Psoas muscle (tissue), 8 donors: Measurements from ENCODE around the gene KCNF1. TPM values are rescaled to one million over a fixed set of nuclear protein-coding genes. Genes with fewer than 3 reads are reported as not detected.
"Not testable (repeated sequence)": the region's sequence is repeated elsewhere in the genome, so short reads cannot be mapped to it uniquely, and the experiment has no call there.

Experiments used
- ATAC-seq, 4 donors: fragments of 200-7000 bp; cut with Tn5 transposase; one replicate each; pipeline ENCODE4 v1.9.1; 2020; ENCODE audit warnings: moderate library complexity in 3 of 4, mild to moderate bottlenecking in 2 of 4
- DNase-seq, 2 donors: peaks; one replicate each; pipeline ENCODE4 v3.0.0-alpha.2; 2020
- H3K27ac ChIP-seq: fragments of 200-600 bp; one replicate; pipeline ENCODE4 v1.8.0; 2022
- H3K27me3 ChIP-seq, 3 donors: fragments of 200-600 bp in 1 of 3; one replicate each; pipeline versions ENCODE4 v1.6.1 to v1.8.0; 2013 to 2022; ENCODE audit warnings: low read length in 2 of 3, mild to moderate bottlenecking in 2 of 3, moderate library complexity in 1 of 3; ENCODE audit not compliant: insufficient read depth in 3 of 3
- H3K36me3 ChIP-seq, 2 donors: fragments of 200-600 bp in 1 of 2; one replicate each; pipeline versions ENCODE4 v1.6.1 to v1.8.0; 2013 to 2022; ENCODE audit warnings: low read depth in 1 of 2, mild to moderate bottlenecking in 1 of 2, moderate library complexity in 1 of 2; ENCODE audit not compliant: insufficient read depth in 1 of 2
- H3K4me1 ChIP-seq: fragments of 200-600 bp; one replicate; pipeline ENCODE4 v1.8.0; 2022
- H3K4me3 ChIP-seq: fragments of 200-600 bp; one replicate; pipeline ENCODE4 v1.8.0; 2022; ENCODE audit warnings: mild to moderate bottlenecking
- H3K9me3 ChIP-seq: fragments of 200-600 bp; one replicate; pipeline ENCODE4 v1.8.0; 2022
- CTCF ChIP-seq: fragments of 200-600 bp; IDR thresholded peaks from one replicate; pipeline ENCODE4 v1.8.0; 2022; ENCODE audit warnings: antibody characterized with exemption
- WGBS, 3 donors: extraction: QIAGEN DNeasy Blood & Tissue Kit; methylation state at CpG; one replicate each; pipeline versions ENCODE4 v1.1.6 to v1.1.7; 2013; 5-methylcytosine and 5-hydroxymethylcytosine counted together
- intact Hi-C, 2 donors: fragments of 100-400 bp; cut with DNase I; formaldehyde crosslinking; loops; one replicate each; pipeline versions ENCODE4 v1.11.0 to v1.14.2; 2022
- polyA plus RNA-seq, 3 donors: library from polyadenylated mRNA; stranded (reverse); fragments of 200-250 nt; gene quantifications; one replicate each; pipeline ENCODE4 v1.2.3, GENCODE V29; 2013
- total RNA-seq, 4 donors: library from RNA; stranded (reverse); fragmentation: NEBNext Ultra II Directional in 2 of 4; extraction: Animal tissue kit (Norgen Biotek cat#: 25700) in 2 of 4; gene quantifications; one replicate each; pipeline versions ENCODE4 v1.2.1 to v1.2.4, GENCODE V29; 2021 to 2023
- donor health status: healthy with polysubstance abuse.
- donor health status: DM: no; HTN: no; CAD: no; lungs with moderate emphysema.
- donor health status: Bipolar disorder and iron deficiency.
- donor health status: healthy.
- donor health status: DM: yes; HTN: yes; CAD: no.
- donor health status: DM: no; HTN: no; CAD: no.
- donor health status: DM: no; HTN: no; CAD: no.
- donor health status: DM: yes; HTN: yes; CAD: no.

The KCNF1 gene
- total and polyA plus RNA-seq, 7 donors = 0.06 to 0.07 TPM; not detected in 5

GRCh38 chr2:10956006-10956790 lies 44.5 kb downstream of the KCNF1 start:
- peaks cover 7% of the 10 kb centered on the region for H3K4me1 ChIP-seq

GRCh38 chr2:10957391-10957790 lies 45.7 kb downstream of the KCNF1 start:
- intact Hi-C loops = no loop called here
- H3K36me3 ChIP-seq = no peaks in the 10 kb centered on the region
- peaks cover 7% of the 10 kb centered on the region for H3K4me1 ChIP-seq
- H3K9me3 ChIP-seq = no peaks in the 10 kb centered on the region
- TF ChIP-seq CTCF = no peak
- ATAC-seq = no peak
- no peak for DNase-seq
- H3K27ac ChIP-seq = no peak overlapping the region
- WGBS, 3 donors = 47 to 69% (median 65%) methylated on average over 3 of the region's 3 CpGs
- H3K27me3 ChIP-seq = no peaks in the 10 kb centered on the region
- no peak overlapping the region for H3K4me3 ChIP-seq

More at GRCh38 chr2:10956006-10956790, 44.5 kb downstream of the KCNF1 start:
- Histone ChIP-seq H3K27ac (no peak overlapping the region), H3K36me3 (no peaks in the 10 kb centered on the region), H3K9me3 (no peaks in the 10 kb centered on the region), H3K4me3 (no peak overlapping the region), H3K27me3 (no peaks in the 10 kb centered on the region)
- ATAC-seq (no peak), DNase-seq (no peak)
- WGBS, 3 donors = 93 to 94% (median 94%) methylated on average over 16 of the region's 16 CpGs
- no peak for TF ChIP-seq CTCF
- intact Hi-C loops = no loop called here

- 21 to 32% (median 29%) methylated on average over 3 of the region's 3 CpGs for WGBS, 3 donors
- H3K9me3 ChIP-seq, H3K27me3 ChIP-seq, H3K36me3 ChIP-seq, intact Hi-C loops, H3K27ac ChIP-seq, H3K4me3 ChIP-seq, H3K4me1 ChIP-seq, DNase-seq: not testable (repeated sequence)
- ATAC-seq = peak; percentile 59 to 85 (median 84)
Observed at GRCh38 chr2:10958452-10958851, 46.7 kb downstream of the KCNF1 start.

GRCh38 chr2:10960606-10961489 lies 49.1 kb downstream of the KCNF1 start:
- 87 to 93% (median 90%) methylated on average over 43 to 58 of the region's 58 CpGs for WGBS, 3 donors
- Histone ChIP-seq H3K9me3 (no peaks in the 10 kb centered on the region), H3K27me3 (no peaks in the 10 kb centered on the region), H3K4me1 (peaks cover 7% of the 10 kb centered on the region), H3K27ac (no peak overlapping the region), H3K4me3 (no peak overlapping the region), H3K36me3 (no peaks in the 10 kb centered on the region)
- no peak for DNase-seq
- no peak for TF ChIP-seq CTCF
- intact Hi-C loops = no loop called here
- ATAC-seq = no peak

- 85 to 91% (median 86%) methylated on average over 13 of the region's 13 CpGs for WGBS, 3 donors
- Histone ChIP-seq H3K9me3 (no peaks in the 10 kb centered on the region), H3K27ac (no peak overlapping the region), H3K4me3 (no peak overlapping the region), H3K4me1 (peaks cover 7% of the 10 kb centered on the region), H3K36me3 (no peaks in the 10 kb centered on the region), H3K27me3 (no peaks in the 10 kb centered on the region)
- no peak for DNase-seq
- no peak for ATAC-seq
- TF ChIP-seq CTCF = no peak
- intact Hi-C loops = no loop called here
Observed at GRCh38 chr2:10961490-10961875, 49.7 kb downstream of the KCNF1 start.
